ENCODE data around the gene B4GALT6.

The B4GALT6 gene

DNA sequence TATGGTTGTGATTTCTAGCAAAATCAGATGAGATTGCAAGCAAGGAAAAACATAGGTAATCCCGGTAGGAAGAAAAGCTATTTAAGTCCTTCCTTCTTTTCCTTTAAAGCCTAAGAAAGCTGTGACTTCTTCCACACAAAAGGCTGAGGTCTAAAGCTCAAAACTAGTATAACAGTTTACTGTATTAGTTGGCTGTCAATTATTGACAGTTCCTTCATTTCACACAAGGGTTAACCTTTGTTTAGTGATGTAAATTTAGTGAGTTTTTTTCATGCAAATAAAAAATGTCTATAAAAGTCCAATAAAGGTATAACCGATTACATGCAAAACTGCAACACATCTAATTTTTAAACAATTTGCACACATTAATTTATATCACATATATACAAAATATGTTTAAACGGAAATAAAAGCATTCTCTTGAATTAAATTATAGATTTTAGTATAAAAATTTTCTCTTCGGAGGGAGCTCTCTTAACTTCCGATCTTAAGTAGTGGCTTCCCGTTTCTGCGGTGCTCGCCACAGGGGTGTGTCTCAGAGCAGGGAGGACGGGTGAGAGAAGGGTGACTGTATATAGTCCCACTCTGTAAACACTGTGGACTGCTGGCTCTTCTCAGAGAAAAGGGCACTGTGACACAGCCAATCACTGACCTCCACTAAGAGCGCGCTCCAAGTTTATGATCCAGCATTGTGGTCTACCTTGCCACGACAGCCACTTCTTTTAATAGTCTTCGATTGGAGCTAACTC lies 59.3 kb downstream of the B4GALT6 start:
- TF ChIP-seq, protein P1, sequence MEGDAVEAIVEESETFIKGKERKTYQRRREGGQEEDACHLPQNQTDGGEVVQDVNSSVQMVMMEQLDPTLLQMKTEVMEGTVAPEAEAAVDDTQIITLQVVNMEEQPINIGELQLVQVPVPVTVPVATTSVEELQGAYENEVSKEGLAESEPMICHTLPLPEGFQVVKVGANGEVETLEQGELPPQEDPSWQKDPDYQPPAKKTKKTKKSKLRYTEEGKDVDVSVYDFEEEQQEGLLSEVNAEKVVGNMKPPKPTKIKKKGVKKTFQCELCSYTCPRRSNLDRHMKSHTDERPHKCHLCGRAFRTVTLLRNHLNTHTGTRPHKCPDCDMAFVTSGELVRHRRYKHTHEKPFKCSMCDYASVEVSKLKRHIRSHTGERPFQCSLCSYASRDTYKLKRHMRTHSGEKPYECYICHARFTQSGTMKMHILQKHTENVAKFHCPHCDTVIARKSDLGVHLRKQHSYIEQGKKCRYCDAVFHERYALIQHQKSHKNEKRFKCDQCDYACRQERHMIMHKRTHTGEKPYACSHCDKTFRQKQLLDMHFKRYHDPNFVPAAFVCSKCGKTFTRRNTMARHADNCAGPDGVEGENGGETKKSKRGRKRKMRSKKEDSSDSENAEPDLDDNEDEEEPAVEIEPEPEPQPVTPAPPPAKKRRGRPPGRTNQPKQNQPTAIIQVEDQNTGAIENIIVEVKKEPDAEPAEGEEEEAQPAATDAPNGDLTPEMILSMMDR (conservative IDR thresholded peaks at IDR 0.05; ENCODE audit: low read length), result no peak
- TF ChIP-seq EZH2phosphoT487 (IDR thresholded peaks at IDR 0.05; ENCODE audit: borderline replicate concordance), result no peak
- no peaks in the 10 kb centered on the region for H3K79me2 ChIP-seq (ENCODE audit: insufficient read depth, low read length)
- H2AFZ ChIP-seq (ENCODE audit: low read length), result no peak overlapping the region
- H3K36me3 ChIP-seq (ENCODE audit: insufficient read depth, low read length), result peaks cover 23% of the 10 kb centered on the region; the same call in 1 of the 2 replicates
- H3K27me3 ChIP-seq (ENCODE audit: insufficient read depth, low read length, poor library complexity, severe bottlenecking), result no peaks in the 10 kb centered on the region
- H3K9me2 ChIP-seq (replicated peaks; ENCODE audit: low read depth, low read length), result no peaks in the 10 kb centered on the region
- no peaks in the 10 kb centered on the region for H3F3A ChIP-seq (ENCODE audit: low read depth)
- H3K9ac ChIP-seq (ENCODE audit: low read depth, low read length, poor library complexity, severe bottlenecking), result no peak overlapping the region
- H3K9me3 ChIP-seq (ENCODE audit: insufficient read depth, low read depth, low read length), result no peaks in the 10 kb centered on the region
- H3K4me1 ChIP-seq (ENCODE audit: insufficient read depth, low read length, poor library complexity, severe bottlenecking), result peaks cover 1% of the 10 kb centered on the region
- no peak overlapping the region for H3K4me2 ChIP-seq (ENCODE audit: low read depth, low read length, poor library complexity, severe bottlenecking)
- H4K20me1 ChIP-seq (ENCODE audit: insufficient read depth, low read length, poor library complexity, severe bottlenecking), result no peaks in the 10 kb centered on the region
- H3K4me3 ChIP-seq (ENCODE audit: low read length, poor library complexity, severe bottlenecking), result no peak overlapping the region

DNA sequence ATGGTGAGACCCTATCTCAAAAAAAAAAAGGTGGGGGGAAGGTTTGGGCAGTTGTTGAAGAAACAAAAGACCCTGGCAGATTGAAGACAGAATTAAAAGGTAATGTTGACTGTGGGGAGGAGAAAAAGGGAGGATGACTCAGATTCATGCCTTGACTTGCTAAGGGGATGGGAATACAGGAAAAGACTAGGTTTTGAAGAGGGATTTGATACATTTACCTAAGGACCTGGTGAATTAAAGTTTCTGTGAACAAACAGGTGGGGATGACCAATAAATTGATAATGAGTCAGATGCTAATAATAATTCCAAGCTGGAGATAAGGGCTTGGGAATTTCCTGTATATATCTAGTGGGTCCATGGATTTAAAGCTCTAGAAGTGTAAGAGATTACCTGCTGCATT lies 65.1 kb downstream of the B4GALT6 start:
- no peaks in the 10 kb centered on the region for H3K9me3 ChIP-seq (ENCODE audit: insufficient read depth, low read depth, low read length)
- no peaks in the 10 kb centered on the region for H3K79me2 ChIP-seq (ENCODE audit: insufficient read depth, low read length)
- H3K4me3 ChIP-seq (ENCODE audit: low read length, poor library complexity, severe bottlenecking), result no peak overlapping the region
- no peaks in the 10 kb centered on the region for H3K4me1 ChIP-seq (ENCODE audit: insufficient read depth, low read length, poor library complexity, severe bottlenecking)
- H2AFZ ChIP-seq (ENCODE audit: low read length), result no peak overlapping the region
- no peaks in the 10 kb centered on the region for H4K20me1 ChIP-seq (ENCODE audit: insufficient read depth, low read length, poor library complexity, severe bottlenecking)
- TF ChIP-seq, protein P1 (conservative IDR thresholded peaks at IDR 0.05; ENCODE audit: low read length), result no peak
- no peak for TF ChIP-seq EZH2phosphoT487 (IDR thresholded peaks at IDR 0.05; ENCODE audit: borderline replicate concordance)
- no peaks in the 10 kb centered on the region for H3K9me2 ChIP-seq (replicated peaks; ENCODE audit: low read depth, low read length)
- H3F3A ChIP-seq (ENCODE audit: low read depth), result no peaks in the 10 kb centered on the region
- no peaks in the 10 kb centered on the region for H3K27me3 ChIP-seq (ENCODE audit: insufficient read depth, low read length, poor library complexity, severe bottlenecking)
- H3K4me2 ChIP-seq (ENCODE audit: low read depth, low read length, poor library complexity, severe bottlenecking), result no peak overlapping the region
- H3K9ac ChIP-seq (ENCODE audit: low read depth, low read length, poor library complexity, severe bottlenecking), result no peak overlapping the region
- H3K36me3 ChIP-seq (ENCODE audit: insufficient read depth, low read length), result no peaks in the 10 kb centered on the region

DNA sequence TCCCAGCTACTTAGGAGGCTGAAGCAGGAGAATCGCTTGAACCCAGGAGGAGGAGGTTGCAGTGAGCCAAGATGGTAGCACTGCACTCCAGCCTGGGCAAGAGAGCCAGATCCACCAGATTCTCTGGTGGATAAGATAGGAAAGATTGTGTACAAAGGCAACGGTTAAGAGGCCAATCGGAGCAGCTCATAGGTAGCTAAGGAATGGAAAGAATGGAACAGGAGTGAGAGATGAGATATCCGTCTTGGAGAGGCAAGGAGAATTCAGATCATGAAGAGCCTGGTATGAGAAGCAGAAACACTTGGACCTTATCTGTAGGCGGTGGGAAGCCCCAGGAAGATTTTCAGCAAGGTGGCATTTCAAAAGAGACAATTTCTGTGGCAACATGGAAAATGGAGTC lies 65.6 kb downstream of the B4GALT6 start:
- H3K27me3 ChIP-seq (ENCODE audit: insufficient read depth, low read length, poor library complexity, severe bottlenecking), result no peaks in the 10 kb centered on the region
- H2AFZ ChIP-seq (ENCODE audit: low read length), result no peak overlapping the region
- H3K9ac ChIP-seq (ENCODE audit: low read depth, low read length, poor library complexity, severe bottlenecking), result no peak overlapping the region
- H3K9me2 ChIP-seq (replicated peaks; ENCODE audit: low read depth, low read length), result no peaks in the 10 kb centered on the region
- H3K4me3 ChIP-seq (ENCODE audit: low read length, poor library complexity, severe bottlenecking), result no peak overlapping the region
- no peaks in the 10 kb centered on the region for H3K9me3 ChIP-seq (ENCODE audit: insufficient read depth, low read depth, low read length)
- H3K4me2 ChIP-seq (ENCODE audit: low read depth, low read length, poor library complexity, severe bottlenecking), result no peak overlapping the region
- no peaks in the 10 kb centered on the region for H3K4me1 ChIP-seq (ENCODE audit: insufficient read depth, low read length, poor library complexity, severe bottlenecking)
- no peaks in the 10 kb centered on the region for H3K79me2 ChIP-seq (ENCODE audit: insufficient read depth, low read length)
- TF ChIP-seq EZH2phosphoT487 (IDR thresholded peaks at IDR 0.05; ENCODE audit: borderline replicate concordance), result no peak
- TF ChIP-seq, protein P1 (conservative IDR thresholded peaks at IDR 0.05; ENCODE audit: low read length), result no peak
- no peaks in the 10 kb centered on the region for H3F3A ChIP-seq (ENCODE audit: low read depth)
- no peaks in the 10 kb centered on the region for H3K36me3 ChIP-seq (ENCODE audit: insufficient read depth, low read length)
- H4K20me1 ChIP-seq (ENCODE audit: insufficient read depth, low read length, poor library complexity, severe bottlenecking), result no peaks in the 10 kb centered on the region
